A673 (cell line): ENCODE data around the gene TIMD4. TPM values are rescaled to one million over a fixed set of nuclear protein-coding genes. Genes with fewer than 3 reads are reported as not detected.

Source experiments
- BruUV-seq: library from RNA; stranded (reverse); fragments of 400-500 nt; replicated peaks from 2 replicates; lab custom pipeline; 2021; lab: Mats Ljungman, UMichigan
- CTCF ChIA-PET: fragments of 300-600 bp; sonication (Branson Sonifier 250); formaldehyde crosslinking; loops from one replicate; lab custom pipeline; 2022; ENCODE audit warnings: antibody characterized with exemption; lab: Charles Lee
- POLR2A ChIA-PET: fragments of 300-600 bp; sonication (Branson Sonifier 250); formaldehyde crosslinking; loops from one replicate; lab custom pipeline; 2022; ENCODE audit warnings: antibody characterized with exemption; ENCODE audit not compliant: low non-redundant PET; lab: Charles Lee
- DNase-seq: peaks from one replicate; pipeline ENCODE4 v3.0.0-alpha.2; 2015; ENCODE audit warnings: low spot score
- H3K27ac ChIP-seq: fragments of 200-600 bp; sonication (generic); 2 replicates; pipeline ENCODE4 v1.5.1; 2016; ENCODE audit warnings: mixed run types, low read depth, mild to moderate bottlenecking, mixed read lengths, antibody characterized with exemption, low read length; ENCODE audit not compliant: poor library complexity, severe bottlenecking
- H3K27me3 ChIP-seq: fragments of 200-600 bp; sonication (generic); replicated peaks from 2 replicates; pipeline ENCODE4 v1.6.1; 2017; ENCODE audit warnings: mixed run types, low read depth, mild to moderate bottlenecking, mixed read lengths, antibody characterized with exemption, low read length; ENCODE audit not compliant: insufficient read depth, poor library complexity
- H3K36me3 ChIP-seq: fragments of 200-600 bp; sonication (generic); 2 replicates; pipeline ENCODE4 v1.6.1; 2016; ENCODE audit warnings: mixed run types, mild to moderate bottlenecking, mixed read lengths, antibody characterized with exemption, low read length; ENCODE audit not compliant: insufficient read depth, poor library complexity, severe bottlenecking
- H3K4me1 ChIP-seq: fragments of 200-600 bp; sonication (generic); 2 replicates; pipeline ENCODE4 v1.6.1; 2017; ENCODE audit warnings: mixed run types, mild to moderate bottlenecking, mixed read lengths, antibody characterized with exemption, low read length; ENCODE audit not compliant: insufficient read depth, poor library complexity, severe bottlenecking
- H3K4me3 ChIP-seq: fragments of 200-600 bp; sonication (generic); 2 replicates; pipeline ENCODE4 v1.5.1; 2016; ENCODE audit warnings: low read depth, mixed run types, mild to moderate bottlenecking, mixed read lengths, low read length; ENCODE audit not compliant: poor library complexity, severe bottlenecking
- H3K9me3 ChIP-seq: fragments of 200-600 bp; sonication (generic); 2 replicates; pipeline ENCODE4 v1.6.1; 2016; ENCODE audit warnings: mixed run types, low read depth, mild to moderate bottlenecking, mixed read lengths, antibody characterized with exemption, low read length; ENCODE audit not compliant: poor library complexity, severe bottlenecking
- EZH2 ChIP-seq: fragments of 200-600 bp; sonication (generic); IDR thresholded peaks from 2 replicates; pipeline ENCODE4 v1.6.1; 2017; ENCODE audit warnings: borderline replicate concordance, low read depth, mild to moderate bottlenecking, mixed read lengths, antibody characterized with exemption, low read length; ENCODE audit not compliant: poor library complexity, severe bottlenecking
- intact Hi-C: fragments of 100-400 bp; cut with micrococcal nuclease; formaldehyde crosslinking; loops from one replicate; pipeline ENCODE4 v1.10.0; 2022; ENCODE audit not compliant: unreplicated experiment
- total RNA-seq: library from RNA; stranded (reverse); gene quantifications from 2 replicates; pipeline ENCODE4 v1.2.3, GENCODE V29; 2021
- TF ChIP-seq, protein P1 (sequence below): fragments of 300-800, 200-600 bp; sonication (generic); conservative IDR thresholded peaks from 2 replicates; pipeline ENCODE4 v1.5.1; 2017; ENCODE audit warnings: low read depth, mild to moderate bottlenecking, antibody characterized with exemption, low read length, moderate library complexity, mixed read lengths

TIMD4 gene
- total RNA-seq, 1 experiment from 2014 or later = not detected

DNA sequence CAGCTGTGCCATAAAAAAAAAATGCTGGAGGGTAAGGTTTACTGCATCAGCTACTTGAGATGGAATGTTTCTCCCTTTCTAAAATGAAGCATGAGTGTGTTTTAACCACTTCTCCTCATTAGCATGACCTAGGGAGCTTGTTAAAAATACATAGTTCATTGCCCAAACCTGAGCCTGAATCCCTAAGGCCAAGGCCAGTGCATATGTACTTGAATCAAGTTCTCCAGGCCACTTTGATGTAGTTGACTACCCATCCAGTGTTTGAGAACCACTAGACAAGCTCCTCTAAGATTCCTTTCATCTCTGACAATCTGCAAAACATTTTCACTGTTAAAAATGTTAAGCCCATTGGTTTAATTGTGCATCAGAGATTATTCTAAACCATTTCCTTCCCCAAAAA is 6.7 kb downstream of the TIMD4 start:
- no peaks in the 10 kb centered on the region for H3K9me3 ChIP-seq
- ChIA-PET POLR2A (interaction anchor here (0.7 kb wide), 1 partner anchor 1256 kb away, joined by 5 read pairs; no protein-coding TSS in a partner anchor), CTCF (no interaction called here)
- intact Hi-C loops = no loop called here
- TF ChIP-seq, protein P1, sequence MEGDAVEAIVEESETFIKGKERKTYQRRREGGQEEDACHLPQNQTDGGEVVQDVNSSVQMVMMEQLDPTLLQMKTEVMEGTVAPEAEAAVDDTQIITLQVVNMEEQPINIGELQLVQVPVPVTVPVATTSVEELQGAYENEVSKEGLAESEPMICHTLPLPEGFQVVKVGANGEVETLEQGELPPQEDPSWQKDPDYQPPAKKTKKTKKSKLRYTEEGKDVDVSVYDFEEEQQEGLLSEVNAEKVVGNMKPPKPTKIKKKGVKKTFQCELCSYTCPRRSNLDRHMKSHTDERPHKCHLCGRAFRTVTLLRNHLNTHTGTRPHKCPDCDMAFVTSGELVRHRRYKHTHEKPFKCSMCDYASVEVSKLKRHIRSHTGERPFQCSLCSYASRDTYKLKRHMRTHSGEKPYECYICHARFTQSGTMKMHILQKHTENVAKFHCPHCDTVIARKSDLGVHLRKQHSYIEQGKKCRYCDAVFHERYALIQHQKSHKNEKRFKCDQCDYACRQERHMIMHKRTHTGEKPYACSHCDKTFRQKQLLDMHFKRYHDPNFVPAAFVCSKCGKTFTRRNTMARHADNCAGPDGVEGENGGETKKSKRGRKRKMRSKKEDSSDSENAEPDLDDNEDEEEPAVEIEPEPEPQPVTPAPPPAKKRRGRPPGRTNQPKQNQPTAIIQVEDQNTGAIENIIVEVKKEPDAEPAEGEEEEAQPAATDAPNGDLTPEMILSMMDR = no peak
- no peak for TF ChIP-seq EZH2
- no peaks in the 10 kb centered on the region for H3K4me1 ChIP-seq
- no peak for DNase-seq
- no TSS peak for BruUV-seq
- H3K36me3 ChIP-seq = no peaks in the 10 kb centered on the region
- H3K4me3 ChIP-seq = no peak overlapping the region
- no peaks in the 10 kb centered on the region for H3K27me3 ChIP-seq
- H3K27ac ChIP-seq = no peak overlapping the region

DNA sequence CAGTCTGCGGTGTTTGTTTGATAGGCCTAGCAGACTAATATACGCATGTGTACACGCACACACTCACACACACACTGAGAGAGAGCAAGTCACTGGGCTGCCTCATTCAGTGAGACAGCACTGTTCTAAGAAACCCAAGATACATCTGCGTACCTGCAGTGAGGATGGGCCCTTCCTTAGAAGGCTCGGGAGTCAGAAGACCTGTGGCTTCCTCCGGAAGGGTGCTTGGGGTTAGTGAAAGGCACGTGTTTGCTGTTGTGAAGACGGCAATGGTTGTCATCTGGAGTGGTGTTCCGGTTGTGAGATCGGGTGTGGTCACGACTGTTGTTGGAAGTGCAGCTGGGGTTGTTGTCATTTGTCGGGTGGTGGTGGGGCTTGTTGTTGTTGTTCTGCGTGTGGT is 11.7 kb downstream of the TIMD4 start:
- Histone ChIP-seq H3K36me3 (no peaks in the 10 kb centered on the region), H3K27me3 (no peaks in the 10 kb centered on the region), H3K27ac (no peak overlapping the region), H3K4me3 (no peak overlapping the region), H3K9me3 (no peaks in the 10 kb centered on the region), H3K4me1 (no peaks in the 10 kb centered on the region)
- ChIA-PET POLR2A (no interaction called here), CTCF (no interaction called here)
- intact Hi-C loops = no loop called here
- no TSS peak for BruUV-seq
- DNase-seq = no peak
- TF ChIP-seq EZH2 = no peak
- TF ChIP-seq, protein P1 = no peak

- DNase-seq = no peak
- no peaks in the 10 kb centered on the region for H3K4me1 ChIP-seq
- H3K36me3 ChIP-seq = no peaks in the 10 kb centered on the region
- CTCF ChIA-PET = no interaction called here
- POLR2A ChIA-PET = no interaction called here
- intact Hi-C loops = no loop called here
- TF ChIP-seq, protein P1 = no peak
- no peak for TF ChIP-seq EZH2
- no peak overlapping the region for H3K4me3 ChIP-seq
- no peak overlapping the region for H3K27ac ChIP-seq
- no peaks in the 10 kb centered on the region for H3K9me3 ChIP-seq
- no peaks in the 10 kb centered on the region for H3K27me3 ChIP-seq
- no TSS peak for BruUV-seq
Measured at GRCh38 chr5:156950716-156951115, 12.3 kb downstream of the TIMD4 start.
